Testis (tissue), 2 donors: ENCODE data around the gene NUDT14.

Experiments
- POLR2A ChIP-seq: fragments of 450-650 bp; IDR thresholded peaks from one replicate; pipeline ENCODE4 v1.6.1; 2017; ENCODE audit warnings: antibody characterized with exemption, mild to moderate bottlenecking, moderate library complexity
- TF ChIP-seq, protein P1 (sequence below), 3 experiments: fragments of 450-650 bp in 2 of 3; fragments of 200-600 bp in 1 of 3; sonication (generic) in 1 of 3; IDR thresholded peaks; one replicate each; pipeline ENCODE4 v1.5.1; 2016 to 2019; ENCODE audit warnings: antibody characterized with exemption in 3 of 3, mild to moderate bottlenecking in 2 of 3, moderate library complexity in 1 of 3

DNA sequence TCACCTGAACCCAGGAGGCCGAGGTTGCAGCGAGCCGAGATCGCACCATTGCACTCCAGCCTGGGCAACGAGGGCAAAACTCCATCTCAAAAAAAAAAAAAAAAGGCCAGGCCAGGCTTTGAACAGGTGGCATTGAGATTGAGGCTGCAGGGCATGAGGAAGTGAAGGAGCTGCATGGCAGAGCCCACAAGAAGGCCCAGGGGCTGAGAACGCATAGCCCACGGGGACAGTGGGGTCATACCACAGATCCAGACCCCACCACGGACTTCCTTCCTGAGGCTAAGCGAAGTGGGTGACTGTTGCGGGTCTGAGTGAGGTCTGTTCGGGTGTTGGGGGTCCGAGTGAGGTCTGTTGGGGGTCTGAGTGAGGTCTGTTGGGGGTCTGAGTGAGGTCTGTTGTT lies 20.3 kb downstream of the NUDT14 start:
- TF ChIP-seq, protein P1, sequence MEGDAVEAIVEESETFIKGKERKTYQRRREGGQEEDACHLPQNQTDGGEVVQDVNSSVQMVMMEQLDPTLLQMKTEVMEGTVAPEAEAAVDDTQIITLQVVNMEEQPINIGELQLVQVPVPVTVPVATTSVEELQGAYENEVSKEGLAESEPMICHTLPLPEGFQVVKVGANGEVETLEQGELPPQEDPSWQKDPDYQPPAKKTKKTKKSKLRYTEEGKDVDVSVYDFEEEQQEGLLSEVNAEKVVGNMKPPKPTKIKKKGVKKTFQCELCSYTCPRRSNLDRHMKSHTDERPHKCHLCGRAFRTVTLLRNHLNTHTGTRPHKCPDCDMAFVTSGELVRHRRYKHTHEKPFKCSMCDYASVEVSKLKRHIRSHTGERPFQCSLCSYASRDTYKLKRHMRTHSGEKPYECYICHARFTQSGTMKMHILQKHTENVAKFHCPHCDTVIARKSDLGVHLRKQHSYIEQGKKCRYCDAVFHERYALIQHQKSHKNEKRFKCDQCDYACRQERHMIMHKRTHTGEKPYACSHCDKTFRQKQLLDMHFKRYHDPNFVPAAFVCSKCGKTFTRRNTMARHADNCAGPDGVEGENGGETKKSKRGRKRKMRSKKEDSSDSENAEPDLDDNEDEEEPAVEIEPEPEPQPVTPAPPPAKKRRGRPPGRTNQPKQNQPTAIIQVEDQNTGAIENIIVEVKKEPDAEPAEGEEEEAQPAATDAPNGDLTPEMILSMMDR (IDR thresholded peaks at IDR 0.05) = no peak
- no peak for TF ChIP-seq POLR2A
